Glutamatergic neuron (in vitro differentiated cells): ENCODE measurements around the gene COBL. TPM values are rescaled to one million over a fixed set of nuclear protein-coding genes. Genes with fewer than 3 reads are reported as not detected.
A peak's percentile ranks its signal among the peaks of the same experiment; 100 is the strongest.

Experiments
- DNase-seq: peaks from one replicate; pipeline ENCODE4 v3.0.0; 2022
- H3K27ac Mint-ChIP-seq: one replicate; pipeline ENCODE4 v1.8.0; 2020; ENCODE audit warnings: mild to moderate bottlenecking, mixed read lengths, inconsistent platforms; ENCODE audit not compliant: unreplicated experiment
- H3K27me3 Mint-ChIP-seq: one replicate; pipeline ENCODE4 v1.8.0; 2020; ENCODE audit warnings: mild to moderate bottlenecking, moderate library complexity, mixed read lengths, inconsistent platforms; ENCODE audit not compliant: unreplicated experiment
- H3K36me3 Mint-ChIP-seq: one replicate; pipeline ENCODE4 v1.8.0; 2020; ENCODE audit warnings: mild to moderate bottlenecking, mixed read lengths, inconsistent platforms; ENCODE audit not compliant: unreplicated experiment
- H3K4me1 Mint-ChIP-seq: one replicate; pipeline ENCODE4 v1.8.0; 2020; ENCODE audit warnings: mild to moderate bottlenecking, low read depth, mixed read lengths, inconsistent platforms; ENCODE audit not compliant: unreplicated experiment
- H3K4me3 Mint-ChIP-seq: one replicate; pipeline ENCODE4 v1.8.0; 2020; ENCODE audit warnings: mild to moderate bottlenecking, mixed read lengths, inconsistent platforms; ENCODE audit not compliant: unreplicated experiment
- H3K9me3 Mint-ChIP-seq: one replicate; pipeline ENCODE4 v1.8.0; 2020; ENCODE audit warnings: mild to moderate bottlenecking, moderate library complexity, mixed read lengths, inconsistent platforms; ENCODE audit not compliant: unreplicated experiment
- CTCF ChIP-seq: fragments of 200-600 bp; sonication (generic); IDR thresholded peaks from one replicate; pipeline ENCODE4 v1.5.0; 2021; ENCODE audit not compliant: partially characterized antibody, unreplicated experiment
- total RNA-seq: library from RNA; stranded (reverse); fragmentation: NEBNext Ultra II Directional; extraction: Animal tissue kit (Norgen Biotek cat#: 25700); gene quantifications from one replicate; pipeline ENCODE4 v1.2.1, GENCODE V29; 2021; ENCODE audit not compliant: unreplicated experiment

Gene COBL
- total RNA-seq, 1 donor from 2014 or later: 3.3 TPM

- no peak for TF ChIP-seq CTCF
- no peaks in the 10 kb centered on the region for H3K36me3 Mint-ChIP-seq
- no peaks in the 10 kb centered on the region for H3K9me3 Mint-ChIP-seq
- no peak overlapping the region for H3K4me3 Mint-ChIP-seq
- DNase-seq: no peak
- H3K27ac Mint-ChIP-seq: no peak overlapping the region
- peaks cover 13% of the 10 kb centered on the region for H3K4me1 Mint-ChIP-seq
- H3K27me3 Mint-ChIP-seq: no peaks in the 10 kb centered on the region
Observed at GRCh38 chr7:51288896-51289622, 27.6 kb downstream of the COBL start.

GRCh38 chr7:51286401-51286800 is 30.2 kb downstream of the COBL start:
- Mint-ChIP-seq H3K4me1 (peaks cover 11% of the 10 kb centered on the region), H3K9me3 (no peaks in the 10 kb centered on the region), H3K27me3 (peaks cover 2% of the 10 kb centered on the region), H3K36me3 (no peaks in the 10 kb centered on the region), H3K4me3 (no peak overlapping the region), H3K27ac (no peak overlapping the region)
- no peak for TF ChIP-seq CTCF
- DNase-seq: no peak

- Mint-ChIP-seq H3K9me3 (peaks cover 5% of the 10 kb centered on the region), H3K4me3 (no peak overlapping the region), H3K27me3 (peaks cover 9% of the 10 kb centered on the region), H3K4me1 (peaks cover 40% of the 10 kb centered on the region), H3K36me3 (no peaks in the 10 kb centered on the region), H3K27ac (no peak overlapping the region)
- DNase-seq: no peak
- TF ChIP-seq CTCF: no peak
Observed at GRCh38 chr7:51280156-51280555, 36.5 kb downstream of the COBL start.

- Mint-ChIP-seq H3K36me3 (no peaks in the 10 kb centered on the region), H3K27me3 (peaks cover 9% of the 10 kb centered on the region)
Observed at GRCh38 chr7:51279391-51280023, 37.1 kb downstream of the COBL start.

More at GRCh38 chr7:51279391-51280023, 37.1 kb downstream of the COBL start:
- peak overlapping the region; percentile 6 for H3K4me3 Mint-ChIP-seq
- peak overlapping the region; percentile 72 for H3K27ac Mint-ChIP-seq
- peaks cover 40% of the 10 kb centered on the region for H3K4me1 Mint-ChIP-seq
- peaks cover 5% of the 10 kb centered on the region for H3K9me3 Mint-ChIP-seq
- no peak for TF ChIP-seq CTCF
- no peak for DNase-seq
